Activated B cell treated with CpG ODN at 0.5 μM for 24 hours (primary cell): Measurements from ENCODE around the gene GTF2F2. TPM values are rescaled to one million over a fixed set of nuclear protein-coding genes. Genes with fewer than 3 reads are reported as not detected.
A peak's percentile ranks its signal among the peaks of the same experiment; 100 is the strongest.

Experiments
- ATAC-seq: fragments of 200-7000 bp; cut with Tn5 transposase; one replicate; pipeline ENCODE4 v1.10.0; 2021; ENCODE audit warnings: low read depth, mild to moderate bottlenecking, moderate library complexity
- CTCF ChIA-PET: fragments of 350-600 bp; sonication (Branson Sonifier 250); formaldehyde crosslinking; loops from one replicate; lab custom pipeline; 2021; ENCODE audit warnings: antibody characterized with exemption; lab: Charles Lee
- POLR2A ChIA-PET: fragments of 350-600 bp; sonication (Branson Sonifier 250); formaldehyde crosslinking; loops from one replicate; lab custom pipeline; 2021; ENCODE audit warnings: antibody characterized with exemption; lab: Charles Lee
- DNase-seq: peaks from one replicate; pipeline ENCODE4 v3.0.0; 2022
- H3K27ac Mint-ChIP-seq: one replicate; pipeline ENCODE4 v1.8.0; 2020; ENCODE audit warnings: mixed read lengths
- H3K27me3 Mint-ChIP-seq: one replicate; pipeline ENCODE4 v1.8.0; 2021; ENCODE audit warnings: mixed read lengths
- H3K36me3 Mint-ChIP-seq: one replicate; pipeline ENCODE4 v1.8.0; 2021; ENCODE audit warnings: low read depth, mixed read lengths
- H3K4me1 Mint-ChIP-seq: one replicate; pipeline ENCODE4 v1.8.0; 2021; ENCODE audit warnings: mixed read lengths
- H3K4me3 Mint-ChIP-seq: one replicate; pipeline ENCODE4 v1.8.0; 2020; ENCODE audit warnings: mild to moderate bottlenecking, mixed read lengths
- H3K9me3 Mint-ChIP-seq: one replicate; pipeline ENCODE4 v1.8.0; 2020; ENCODE audit warnings: mixed read lengths
- intact Hi-C: fragments of 100-400 bp; cut with micrococcal nuclease; formaldehyde crosslinking; loops from one replicate; pipeline ENCODE4 v1.15.1; 2024
- total RNA-seq: library from RNA; stranded (reverse); gene quantifications from 2 replicates; pipeline ENCODE4 v1.2.3, GENCODE V29; 2022
- TF ChIP-seq, protein P1 (sequence below): fragments of 200-600 bp; IDR thresholded peaks from one replicate; pipeline ENCODE4 v1.8.0; 2022; ENCODE audit warnings: antibody characterized with exemption, mild to moderate bottlenecking

Gene GTF2F2
- total RNA-seq, 1 donor from 2014 or later = 19.8 TPM

DNA sequence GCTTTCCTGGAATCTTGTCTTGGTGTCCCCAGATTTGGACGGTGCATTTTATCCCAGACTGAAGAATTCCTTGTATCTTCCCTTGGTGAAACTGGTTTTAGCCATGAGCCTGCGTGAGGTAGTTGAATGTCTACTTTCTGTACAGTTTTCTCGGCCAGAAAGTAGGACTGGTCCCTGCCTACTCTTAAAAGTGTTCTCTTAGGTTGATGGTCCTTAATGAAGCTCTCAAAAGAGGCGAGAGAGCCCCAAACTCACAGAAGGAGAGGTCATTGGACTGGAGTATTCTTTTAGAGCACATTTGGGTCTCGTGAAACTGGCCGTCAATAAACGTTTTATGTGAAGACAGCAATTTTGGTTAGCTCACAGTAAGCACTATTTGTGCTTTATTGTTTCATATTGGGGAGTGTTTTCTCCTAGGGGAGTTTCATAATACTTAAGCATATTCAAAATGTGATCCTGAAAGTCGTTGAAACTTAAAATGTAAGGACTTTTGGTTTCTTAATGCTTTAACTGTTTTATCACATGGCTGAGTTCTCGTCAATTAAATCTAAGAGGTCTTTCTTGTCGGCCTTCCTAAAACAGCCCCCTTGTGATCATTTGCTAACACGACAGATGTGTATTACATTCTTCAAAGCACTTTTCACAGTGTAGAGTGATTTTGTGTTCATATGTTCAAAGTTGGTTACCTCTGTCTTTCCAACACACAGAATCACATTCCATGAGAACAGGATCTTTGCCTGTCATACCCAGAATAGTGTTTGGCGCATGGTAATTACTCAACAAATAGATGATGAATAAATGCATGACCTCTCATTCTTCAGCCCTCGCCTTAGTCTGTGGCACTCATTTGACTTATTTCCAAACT is 889 bp downstream of the GTF2F2 start:
- intact Hi-C loops = loop anchor here (1.0 to 5.0 kb wide), 8 partner anchors 11 to 931 kb away; partner anchors contain the start of genes GPALPP1, NUFIP1, TPT1 and ZC3H13
- DNase-seq = no peak
- ChIA-PET CTCF (no interaction called here), POLR2A (interaction anchor here (1.2 to 1.8 kb wide), 3 partner anchors 10 to 220 kb away, joined by 3 to 4 read pairs (median 4); partner anchors contain the start of gene TPT1)
- TF ChIP-seq, protein P1, sequence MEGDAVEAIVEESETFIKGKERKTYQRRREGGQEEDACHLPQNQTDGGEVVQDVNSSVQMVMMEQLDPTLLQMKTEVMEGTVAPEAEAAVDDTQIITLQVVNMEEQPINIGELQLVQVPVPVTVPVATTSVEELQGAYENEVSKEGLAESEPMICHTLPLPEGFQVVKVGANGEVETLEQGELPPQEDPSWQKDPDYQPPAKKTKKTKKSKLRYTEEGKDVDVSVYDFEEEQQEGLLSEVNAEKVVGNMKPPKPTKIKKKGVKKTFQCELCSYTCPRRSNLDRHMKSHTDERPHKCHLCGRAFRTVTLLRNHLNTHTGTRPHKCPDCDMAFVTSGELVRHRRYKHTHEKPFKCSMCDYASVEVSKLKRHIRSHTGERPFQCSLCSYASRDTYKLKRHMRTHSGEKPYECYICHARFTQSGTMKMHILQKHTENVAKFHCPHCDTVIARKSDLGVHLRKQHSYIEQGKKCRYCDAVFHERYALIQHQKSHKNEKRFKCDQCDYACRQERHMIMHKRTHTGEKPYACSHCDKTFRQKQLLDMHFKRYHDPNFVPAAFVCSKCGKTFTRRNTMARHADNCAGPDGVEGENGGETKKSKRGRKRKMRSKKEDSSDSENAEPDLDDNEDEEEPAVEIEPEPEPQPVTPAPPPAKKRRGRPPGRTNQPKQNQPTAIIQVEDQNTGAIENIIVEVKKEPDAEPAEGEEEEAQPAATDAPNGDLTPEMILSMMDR = no peak
- no peak for ATAC-seq
- peaks cover 9% of the 10 kb centered on the region for H3K36me3 Mint-ChIP-seq
- H3K4me3 Mint-ChIP-seq = no peak overlapping the region
- H3K27me3 Mint-ChIP-seq = no peaks in the 10 kb centered on the region
- H3K9me3 Mint-ChIP-seq = no peaks in the 10 kb centered on the region
- no peak overlapping the region for H3K27ac Mint-ChIP-seq
- peaks cover 15% of the 10 kb centered on the region for H3K4me1 Mint-ChIP-seq

DNA sequence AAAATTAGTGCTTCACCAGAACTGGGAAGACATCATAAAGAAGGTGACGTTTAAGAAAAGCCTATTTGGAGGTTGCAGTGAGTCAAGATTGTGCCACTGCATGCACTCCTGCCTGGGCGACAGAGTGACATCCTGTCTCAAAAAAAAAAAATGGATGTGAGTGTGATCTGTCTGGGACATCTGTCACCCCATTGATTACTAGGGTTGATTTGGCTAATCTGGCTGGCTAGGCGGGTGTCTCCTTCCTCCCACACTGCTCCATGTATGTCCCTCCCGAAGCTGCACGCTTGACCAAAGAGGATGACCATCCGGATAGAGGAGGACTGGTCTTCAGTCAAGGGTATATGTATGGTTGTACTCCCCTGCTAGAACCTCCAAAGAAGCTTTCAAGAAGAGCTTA is 2.6 kb downstream of the GTF2F2 start:
- H3K9me3 Mint-ChIP-seq = no peaks in the 10 kb centered on the region
- CTCF ChIA-PET = no interaction called here
- intact Hi-C loops = loop anchor here (5.0 kb wide), 1 partner anchor 929 kb away; the partner anchor contains the start of gene ZC3H13
- no peak overlapping the region for H3K4me3 Mint-ChIP-seq
- peaks cover 9% of the 10 kb centered on the region for H3K36me3 Mint-ChIP-seq
- DNase-seq = no peak
- POLR2A ChIA-PET = no interaction called here
- no peak for ATAC-seq
- H3K4me1 Mint-ChIP-seq = peaks cover 15% of the 10 kb centered on the region
- TF ChIP-seq, protein P1 = no peak
- no peaks in the 10 kb centered on the region for H3K27me3 Mint-ChIP-seq
- H3K27ac Mint-ChIP-seq = no peak overlapping the region

DNA sequence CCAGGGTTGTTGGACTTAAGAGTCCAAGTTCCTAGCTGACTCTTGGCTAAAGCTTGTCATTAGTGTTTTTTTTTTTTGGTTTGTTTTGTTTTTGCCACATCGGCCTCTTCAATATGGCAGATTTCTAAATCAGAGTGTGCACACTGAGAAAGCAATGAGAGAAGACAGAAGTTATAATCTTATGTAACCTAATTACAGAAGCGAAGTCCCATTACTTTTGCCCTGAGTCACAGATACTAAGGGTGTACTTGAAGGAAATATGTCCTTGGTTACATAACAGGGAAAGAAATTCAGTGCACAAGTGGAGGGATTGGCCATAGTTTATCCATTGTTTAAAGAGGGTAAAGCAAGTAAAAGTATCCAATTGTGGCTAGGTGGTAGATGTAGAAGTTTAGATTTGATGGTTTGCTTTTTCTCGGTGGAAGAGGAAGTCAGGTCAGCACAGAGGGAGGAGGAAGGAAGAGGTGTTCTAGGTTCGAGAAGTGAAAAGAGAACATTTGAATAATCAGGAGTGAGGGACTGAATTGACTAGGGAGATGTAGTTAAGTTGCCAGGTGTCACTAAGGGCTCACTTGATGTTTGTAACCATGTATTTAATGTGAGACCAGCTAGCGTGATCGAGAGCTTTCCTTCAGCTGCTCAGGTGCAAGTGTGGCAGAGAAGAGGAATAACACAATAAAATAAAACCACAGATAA is 12.2 kb downstream of the GTF2F2 start:
- Mint-ChIP-seq H3K36me3 (peaks cover 2% of the 10 kb centered on the region), H3K27ac (peak overlapping the region; percentile 73), H3K4me3 (peak overlapping the region; percentile 42), H3K9me3 (no peaks in the 10 kb centered on the region), H3K4me1 (peaks cover 50% of the 10 kb centered on the region), H3K27me3 (no peaks in the 10 kb centered on the region)
- intact Hi-C loops = loop anchor here (1.0 kb wide), 1 partner anchor 12 kb away; the partner anchor contains the start of gene GTF2F2
- TF ChIP-seq, protein P1 = no peak
- CTCF ChIA-PET = no interaction called here
- no peak for DNase-seq
- POLR2A ChIA-PET = no interaction called here
- ATAC-seq = peak; percentile 92

DNA sequence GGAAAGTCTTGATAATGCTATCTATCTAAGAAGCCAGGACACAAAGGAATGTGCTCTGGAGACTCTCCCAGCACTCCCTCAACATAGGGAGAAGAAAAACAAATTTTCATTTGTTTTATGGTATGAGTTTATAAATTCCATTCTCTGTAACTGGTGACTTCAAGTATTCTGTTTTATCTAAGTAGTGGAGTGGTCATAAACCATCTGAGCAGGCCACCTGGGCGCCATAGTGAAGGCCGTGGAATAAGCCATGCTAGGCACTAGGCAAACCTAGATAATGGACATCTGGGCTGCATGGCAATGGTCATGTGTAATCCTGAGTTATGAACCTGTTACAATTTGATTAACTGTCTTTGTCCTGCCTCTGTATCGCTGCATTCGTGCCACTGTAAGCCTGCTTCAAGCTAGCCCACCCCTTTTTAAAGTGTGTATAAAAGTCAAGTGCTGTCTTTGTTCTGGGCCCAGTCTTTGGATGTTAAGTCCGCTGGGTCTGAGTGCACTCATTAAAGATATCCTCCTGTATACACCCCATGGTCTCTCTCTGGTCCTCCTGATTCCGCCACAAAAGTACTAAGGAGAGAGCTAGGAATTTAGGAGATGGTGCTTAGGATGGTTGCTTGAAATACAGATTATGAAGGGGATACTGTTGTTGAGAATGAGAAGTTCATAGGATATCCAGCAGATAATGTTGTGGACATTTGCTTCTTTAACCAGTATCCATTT is 13.2 kb downstream of the GTF2F2 start:
- DNase-seq (no peak), ATAC-seq (no peak)
- CTCF ChIA-PET = no interaction called here
- Mint-ChIP-seq H3K4me3 (peak overlapping the region; percentile 2), H3K36me3 (peaks cover 11% of the 10 kb centered on the region), H3K4me1 (peaks cover 50% of the 10 kb centered on the region), H3K27ac (peak overlapping the region; percentile 63), H3K9me3 (no peaks in the 10 kb centered on the region), H3K27me3 (no peaks in the 10 kb centered on the region)
- intact Hi-C loops = no loop called here
- POLR2A ChIA-PET = interaction anchor here (0.5 kb wide), 1 partner anchor 57 kb away, joined by 3 read pairs; no protein-coding TSS in a partner anchor
- TF ChIP-seq, protein P1 = no peak
